Transverse colon (tissue), 4 donors: ENCODE measurements around the gene NCOR1. TPM values are rescaled to one million over a fixed set of nuclear protein-coding genes. Genes with fewer than 3 reads are reported as not detected.

Experiments used
- DNase-seq: peaks from one replicate; pipeline ENCODE4 v3.0.0-alpha.2; 2019
- H3K27ac ChIP-seq, 4 donors: fragments of 200-600 bp; sonication (generic); 2 replicates each; pipeline ENCODE4 v1.5.1; 2016 to 2018; ENCODE audit warnings: inconsistent platforms in 4 of 4
- H3K27me3 ChIP-seq: fragments of 200-600 bp; sonication (generic); 2 replicates; pipeline ENCODE4 v1.5.1; 2017; ENCODE audit warnings: inconsistent platforms
- H3K36me3 ChIP-seq, 4 donors: fragments of 200-600 bp; sonication (generic); 2 replicates each; pipeline ENCODE4 v1.5.1; 2017 to 2019; ENCODE audit warnings: inconsistent platforms in 4 of 4
- H3K4me1 ChIP-seq, 4 donors: fragments of 200-600 bp; sonication (generic); 2 replicates each; pipeline ENCODE4 v1.5.1; 2017 to 2020; ENCODE audit warnings: inconsistent platforms in 4 of 4
- H3K4me3 ChIP-seq, 4 donors: fragments of 200-600 bp; sonication (generic); 1 replicate in 1 of 4; 2 replicates in 3 of 4; pipeline versions ENCODE4 v1.5.1 to v1.6.1; 2017 to 2019; ENCODE audit warnings: inconsistent platforms in 4 of 4
- H3K9me3 ChIP-seq, 2 donors: fragments of 200-600 bp; sonication (generic); 2 replicates each; pipeline ENCODE4 v1.5.1; 2017 to 2019; ENCODE audit warnings: inconsistent platforms in 2 of 2
- EP300 ChIP-seq: sonication (generic); formaldehyde crosslinking; IDR thresholded peaks from one replicate; pipeline ENCODE4 v1.6.1; 2017; ENCODE audit warnings: antibody characterized with exemption, low read depth
- POLR2A ChIP-seq: fragments of 450-650 bp; IDR thresholded peaks from one replicate; pipeline ENCODE4 v1.6.1; 2016; ENCODE audit warnings: antibody characterized with exemption, mild to moderate bottlenecking, moderate library complexity
- POLR2AphosphoS5 ChIP-seq, 3 donors: sonication (generic); formaldehyde crosslinking; IDR thresholded peaks; one replicate each; pipeline ENCODE4 v1.6.1; 2016; ENCODE audit warnings: antibody characterized with exemption in 3 of 3
- WGBS, 2 donors: methylation state at CpG; one replicate each; pipeline ENCODE4 v1.1.5; 2018; ENCODE audit warnings: low coverage in 1 of 2; 5-methylcytosine and 5-hydroxymethylcytosine counted together
- in situ Hi-C, 4 donors: fragments of 200-750 bp; cut with MboI; loops; one replicate each; pipeline versions ENCODE4 v1.15.0 to v1.15.1; 2017; ENCODE audit warnings: low sequenced_read_pairs in 3 of 4, low pct_ligation_motif_present in 1 of 4, low pct_unique_long_range_greater_than_20kb in 1 of 4
- intact Hi-C: fragments of 100-400 bp; cut with DNase I; formaldehyde crosslinking; loops from one replicate; pipeline ENCODE4 v1.15.1; 2023; ENCODE audit warnings: low total_unique reads
- total RNA-seq, 4 donors: library from RNA; depleted of rRNA; stranded (reverse); fragments of >200 nt; gene quantifications; one replicate each; pipeline ENCODE4 v1.1.0, GENCODE V29; 2016
- TF ChIP-seq, protein P1 (sequence below), 5 experiments: fragments of 200-600 bp in 3 of 5; fragments of 450-650 bp in 2 of 5; sonication (generic) in 3 of 5; IDR thresholded peaks; 1 replicate in 2 of 5; 2 replicates in 3 of 5; pipeline ENCODE4 v1.5.1; 2016 to 2017; ENCODE audit warnings: antibody characterized with exemption in 5 of 5, inconsistent platforms in 3 of 5, mild to moderate bottlenecking in 2 of 5, moderate library complexity in 1 of 5

Gene NCOR1
- total RNA-seq, 4 donors from 2014 or later, result 267 to 519 (median 376) TPM

DNA sequence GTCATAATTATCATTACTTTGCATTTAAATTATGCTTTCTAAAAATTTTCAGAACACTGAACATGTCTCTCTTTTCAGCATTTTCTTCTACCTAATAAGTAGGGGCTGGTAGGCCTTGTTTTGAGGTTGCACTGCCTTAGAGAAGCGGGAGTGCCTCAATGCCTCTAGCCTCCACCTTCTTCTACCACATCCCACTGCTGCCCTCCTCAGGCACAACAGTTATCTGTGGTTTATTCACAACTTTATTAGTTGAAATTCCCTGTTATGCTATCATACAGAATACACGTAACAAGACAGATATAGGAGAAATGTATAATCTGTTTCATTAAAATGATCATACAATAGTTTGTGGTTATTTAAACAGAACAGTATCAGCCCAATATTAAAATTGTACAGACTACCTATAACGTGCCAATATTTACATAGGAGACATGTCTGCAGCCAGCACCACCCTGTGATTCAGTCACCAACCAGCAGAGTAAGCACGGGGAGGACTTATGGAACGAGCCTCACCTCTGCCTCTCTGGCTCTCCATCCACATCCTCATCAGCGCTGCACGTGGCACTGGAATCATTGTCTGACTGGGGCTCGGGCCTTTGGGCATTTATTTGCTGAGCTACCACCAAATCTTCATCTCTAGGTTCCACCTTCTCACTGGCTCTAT, 114.5 kb downstream of the NCOR1 start:
- Histone ChIP-seq H3K4me1 (peaks cover 0 to 3% (median 1%) of the 10 kb centered on the region in 4 donors), H3K27me3 (no peaks in the 10 kb centered on the region), H3K36me3 (peaks cover 0 to 59% (median 23%) of the 10 kb centered on the region in 4 donors), H3K4me3 (no peak overlapping the region), H3K9me3 (no peaks in the 10 kb centered on the region), H3K27ac (no peak overlapping the region)
- no peak for DNase-seq
- intact Hi-C loops (no loop called here), in situ Hi-C loops (loop anchor here in 1 of 4 donors (25.0 kb wide), 1 partner anchor 89 kb away; no protein-coding TSS in a partner anchor)
- TF ChIP-seq POLR2A (no peak), POLR2AphosphoS5 (IDR thresholded peaks at IDR 0.05) (no peak), EP300 (no peak)
- TF ChIP-seq, protein P1, sequence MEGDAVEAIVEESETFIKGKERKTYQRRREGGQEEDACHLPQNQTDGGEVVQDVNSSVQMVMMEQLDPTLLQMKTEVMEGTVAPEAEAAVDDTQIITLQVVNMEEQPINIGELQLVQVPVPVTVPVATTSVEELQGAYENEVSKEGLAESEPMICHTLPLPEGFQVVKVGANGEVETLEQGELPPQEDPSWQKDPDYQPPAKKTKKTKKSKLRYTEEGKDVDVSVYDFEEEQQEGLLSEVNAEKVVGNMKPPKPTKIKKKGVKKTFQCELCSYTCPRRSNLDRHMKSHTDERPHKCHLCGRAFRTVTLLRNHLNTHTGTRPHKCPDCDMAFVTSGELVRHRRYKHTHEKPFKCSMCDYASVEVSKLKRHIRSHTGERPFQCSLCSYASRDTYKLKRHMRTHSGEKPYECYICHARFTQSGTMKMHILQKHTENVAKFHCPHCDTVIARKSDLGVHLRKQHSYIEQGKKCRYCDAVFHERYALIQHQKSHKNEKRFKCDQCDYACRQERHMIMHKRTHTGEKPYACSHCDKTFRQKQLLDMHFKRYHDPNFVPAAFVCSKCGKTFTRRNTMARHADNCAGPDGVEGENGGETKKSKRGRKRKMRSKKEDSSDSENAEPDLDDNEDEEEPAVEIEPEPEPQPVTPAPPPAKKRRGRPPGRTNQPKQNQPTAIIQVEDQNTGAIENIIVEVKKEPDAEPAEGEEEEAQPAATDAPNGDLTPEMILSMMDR (IDR thresholded peaks at IDR 0.05), result no peak
- 88 to 94% methylated on average over 8 of the region's 8 CpGs for WGBS, 2 donors

DNA sequence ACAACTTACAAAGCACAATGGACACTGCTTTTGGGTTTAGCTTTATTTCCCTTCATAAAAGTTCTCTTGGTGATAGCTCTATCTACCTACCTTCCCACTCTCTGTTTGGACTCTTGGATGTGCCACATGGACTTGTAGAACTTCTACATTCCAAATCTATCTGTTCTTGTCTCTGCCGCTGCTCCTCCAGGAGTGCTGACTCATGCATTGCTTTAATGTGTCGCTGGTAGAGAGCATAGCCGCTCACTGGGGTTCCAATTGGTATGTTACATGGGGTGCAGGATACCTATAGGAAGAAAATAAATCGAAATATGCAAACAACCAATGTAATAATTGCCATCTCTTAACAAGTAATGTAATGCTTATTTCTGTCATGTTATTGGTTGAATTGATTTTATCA, 123.6 kb downstream of the NCOR1 start:
- TF ChIP-seq POLR2AphosphoS5 (IDR thresholded peaks at IDR 0.05) (no peak), POLR2A (no peak), EP300 (no peak)
- TF ChIP-seq, protein P1 (IDR thresholded peaks at IDR 0.05), result no peak
- H3K9me3 ChIP-seq, result no peaks in the 10 kb centered on the region
- no peaks in the 10 kb centered on the region for H3K4me1 ChIP-seq
- 96% methylated on average over 4 of the region's 4 CpGs for WGBS, 2 donors
- no peak for DNase-seq
- H3K27me3 ChIP-seq, result no peaks in the 10 kb centered on the region
- no peak overlapping the region for H3K4me3 ChIP-seq
- in situ Hi-C loops (no loop called here), intact Hi-C loops (no loop called here)
- H3K27ac ChIP-seq, result no peak overlapping the region
- peaks cover 0 to 13% (median 4%) of the 10 kb centered on the region in 4 donors for H3K36me3 ChIP-seq

DNA sequence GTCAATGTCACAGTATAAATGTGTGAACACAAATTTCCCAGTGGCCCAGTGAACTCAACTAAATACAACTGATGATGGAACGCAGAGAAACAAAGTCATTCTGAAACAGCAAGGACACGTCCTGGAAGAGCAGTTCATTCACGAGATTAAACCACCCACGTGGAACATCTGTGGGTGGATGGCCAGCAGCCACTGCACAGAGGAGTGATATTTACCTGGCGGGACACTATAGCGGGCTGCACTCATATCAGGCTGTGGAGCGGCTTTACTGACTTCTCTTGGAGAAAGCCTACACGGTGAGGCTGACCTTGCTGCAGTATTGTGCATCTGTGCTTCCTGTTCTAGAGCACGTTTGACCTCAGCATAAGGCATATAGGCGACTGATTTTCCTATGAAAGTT, 128.4 kb downstream of the NCOR1 start:
- TF ChIP-seq EP300 (no peak), POLR2AphosphoS5 (IDR thresholded peaks at IDR 0.05) (no peak), POLR2A (no peak)
- TF ChIP-seq, protein P1 (IDR thresholded peaks at IDR 0.05), result no peak
- Histone ChIP-seq H3K27me3 (no peaks in the 10 kb centered on the region), H3K9me3 (no peaks in the 10 kb centered on the region), H3K4me1 (peaks cover 0 to 13% (median 0%) of the 10 kb centered on the region in 4 donors), H3K36me3 (peaks cover 0 to 21% (median under 1%) of the 10 kb centered on the region in 4 donors), H3K4me3 (no peak overlapping the region), H3K27ac (no peak overlapping the region)
- 72 to 88% methylated on average over 5 to 10 of the region's 10 CpGs for WGBS, 2 donors
- intact Hi-C loops, result no loop called here
- DNase-seq, result no peak
- in situ Hi-C loops, result no loop called here

DNA sequence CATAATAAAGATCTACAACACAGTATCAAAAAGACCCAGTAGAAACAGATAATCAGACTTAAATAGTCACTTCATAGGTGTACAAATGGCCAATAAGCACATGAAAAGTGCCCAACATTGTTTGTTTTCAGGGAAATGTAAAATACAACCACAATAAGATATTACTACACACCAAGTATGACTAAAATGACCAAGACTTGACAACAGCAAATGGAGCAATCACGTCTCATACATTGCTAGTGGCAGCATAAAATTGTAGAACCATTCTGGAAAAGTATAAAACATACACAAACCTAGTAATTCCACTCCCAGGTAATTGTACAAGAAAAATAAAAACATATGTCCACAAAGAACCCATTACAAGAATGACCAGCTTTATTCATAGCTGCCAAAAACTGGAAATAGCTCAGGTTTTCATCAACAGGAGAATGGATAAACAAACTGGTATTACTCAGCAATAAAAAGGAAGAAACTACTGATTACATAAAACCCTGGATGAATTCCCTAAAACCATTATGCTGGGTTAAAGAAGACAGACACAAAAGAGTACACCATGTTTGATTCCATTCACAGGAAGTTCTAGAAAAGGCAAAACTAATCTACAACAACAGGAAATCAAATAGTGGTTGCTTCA, 130.2 kb downstream of the NCOR1 start:
- WGBS, 2 donors, result 67 to 92% methylated on average over 1 of the region's 1 CpG
- peaks cover 0 to 14% (median 0%) of the 10 kb centered on the region in 4 donors for H3K4me1 ChIP-seq
- no peak for DNase-seq
- in situ Hi-C loops, result no loop called here
- intact Hi-C loops, result no loop called here
- H3K9me3 ChIP-seq, result no peaks in the 10 kb centered on the region
- peak overlapping the region; percentile 44 to 67 (median 56) for H3K27ac ChIP-seq
- no peaks in the 10 kb centered on the region for H3K27me3 ChIP-seq
- H3K4me3 ChIP-seq, result no peak overlapping the region
- TF ChIP-seq POLR2A, result no peak
- TF ChIP-seq POLR2AphosphoS5 (IDR thresholded peaks at IDR 0.05), result peak in 2 of 3 donors; percentile 52 to 56
- TF ChIP-seq, protein P1 (IDR thresholded peaks at IDR 0.05), result no peak
- TF ChIP-seq EP300, result no peak
- peaks cover 0 to 31% (median 4%) of the 10 kb centered on the region in 4 donors for H3K36me3 ChIP-seq
